Mesendoderm (in vitro differentiated cells): ENCODE results near the gene VIPR2.

Source experiments
- DNase-seq: peaks from one replicate; pipeline ENCODE4 v3.0.0; 2013
- H2AK5ac ChIP-seq: 2 replicates; pipeline ENCODE4 v1.6.1; 2013; ENCODE audit warnings: low read length, inconsistent platforms
- H2BK120ac ChIP-seq: 2 replicates; pipeline ENCODE4 v1.6.1; 2013; ENCODE audit warnings: low read depth, mild to moderate bottlenecking, low read length, moderate library complexity, mixed read lengths
- H2BK15ac ChIP-seq: replicated peaks from 2 replicates; pipeline ENCODE4 v1.6.1; 2013; ENCODE audit warnings: low read depth, mild to moderate bottlenecking, moderate library complexity
- H2BK5ac ChIP-seq: 2 replicates; pipeline ENCODE4 v1.6.1; 2013; ENCODE audit warnings: low read length, inconsistent platforms
- H3K18ac ChIP-seq: 2 replicates; pipeline ENCODE4 v1.6.1; 2013; ENCODE audit warnings: mild to moderate bottlenecking, low read length, mixed read lengths
- H3K23ac ChIP-seq: one replicate; pipeline ENCODE4 v1.6.1; 2013; ENCODE audit warnings: low read length
- H3K27ac ChIP-seq: 2 replicates; pipeline ENCODE4 v1.5.1; 2013; ENCODE audit warnings: low read depth, mild to moderate bottlenecking, inconsistent platforms, low read length, moderate library complexity
- H3K27me3 ChIP-seq: 2 replicates; pipeline ENCODE4 v1.6.1; 2013; ENCODE audit warnings: low read length, control low read depth, mild to moderate bottlenecking, inconsistent platforms; ENCODE audit not compliant: insufficient read depth, poor library complexity
- H3K36me3 ChIP-seq: 2 replicates; pipeline ENCODE4 v1.6.1; 2013; ENCODE audit warnings: low read length, inconsistent platforms; ENCODE audit not compliant: control insufficient read depth, insufficient read depth
- H3K4ac ChIP-seq: one replicate; pipeline ENCODE4 v1.6.1; 2013; ENCODE audit warnings: low read depth, mild to moderate bottlenecking, low read length, moderate library complexity
- H3K4me1 ChIP-seq: 2 replicates; pipeline ENCODE4 v1.6.1; 2013; ENCODE audit warnings: low read depth, low read length, inconsistent platforms; ENCODE audit not compliant: control insufficient read depth
- H3K4me2 ChIP-seq: 2 replicates; pipeline ENCODE4 v1.6.1; 2013; ENCODE audit warnings: low read length
- H3K4me3 ChIP-seq: 2 replicates; pipeline ENCODE4 v1.5.1; 2013; ENCODE audit warnings: mild to moderate bottlenecking, low read length
- H3K56ac ChIP-seq: one replicate; pipeline ENCODE4 v1.6.1; 2013; ENCODE audit warnings: low read length
- H3K79me1 ChIP-seq: 2 replicates; pipeline ENCODE4 v1.6.1; 2013; ENCODE audit warnings: low read length, inconsistent platforms
- H3K79me2 ChIP-seq: 2 replicates; pipeline ENCODE4 v1.6.1; 2013; ENCODE audit warnings: mild to moderate bottlenecking, low read length; ENCODE audit not compliant: control insufficient read depth, insufficient read depth
- H3K9ac ChIP-seq: 2 replicates; pipeline ENCODE4 v1.6.1; 2013; ENCODE audit warnings: low read length, inconsistent platforms
- H4K5ac ChIP-seq: one replicate; pipeline ENCODE4 v1.6.1; 2013; ENCODE audit warnings: low read length
- H4K8ac ChIP-seq: one replicate; pipeline ENCODE4 v1.6.1; 2013; ENCODE audit warnings: low read depth, mild to moderate bottlenecking, control low read depth, low read length, moderate library complexity
- WGBS: extraction: QIAGEN DNeasy Blood & Tissue Kit; methylation state at CpG from one replicate; pipeline ENCODE4 v1.1.7; 2013; ENCODE audit warnings: low lambda C conversion rate, missing lambda C conversion rate; ENCODE audit not compliant: insufficient coverage; ENCODE audit errors: extremely low coverage; 5-methylcytosine and 5-hydroxymethylcytosine counted together

VIPR2 gene

GRCh38 chr7:159063046-159063840 lies 81.4 kb downstream of the VIPR2 start:
- no peak overlapping the region for H2BK5ac ChIP-seq
- no peak overlapping the region for H3K27ac ChIP-seq
- H4K8ac ChIP-seq: no peak overlapping the region
- H4K5ac ChIP-seq: no peak overlapping the region
- H3K4ac ChIP-seq: no peak overlapping the region
- no peak overlapping the region for H3K4me3 ChIP-seq
- WGBS: no CpG with 5 or more reads among the region's 56 CpGs
- H2AK5ac ChIP-seq: no peak overlapping the region
- H2BK15ac ChIP-seq: no peak overlapping the region
- no peak overlapping the region for H2BK120ac ChIP-seq
- no peaks in the 10 kb centered on the region for H3K79me2 ChIP-seq
- H3K27me3 ChIP-seq: no peaks in the 10 kb centered on the region
- H3K4me2 ChIP-seq: no peak overlapping the region
- no peak overlapping the region for H3K56ac ChIP-seq
- no peak overlapping the region for H3K9ac ChIP-seq
- H3K4me1 ChIP-seq: no peaks in the 10 kb centered on the region
- H3K79me1 ChIP-seq: no peaks in the 10 kb centered on the region
- no peak overlapping the region for H3K23ac ChIP-seq
- H3K18ac ChIP-seq: no peak overlapping the region
- DNase-seq: no peak
- H3K36me3 ChIP-seq: no peaks in the 10 kb centered on the region

GRCh38 chr7:159062569-159062968 lies 82.1 kb downstream of the VIPR2 start:
- no peak overlapping the region for H3K4me3 ChIP-seq
- H2BK120ac ChIP-seq: no peak overlapping the region
- no peak overlapping the region for H2BK5ac ChIP-seq
- no peak overlapping the region for H3K23ac ChIP-seq
- H2BK15ac ChIP-seq: no peak overlapping the region
- no peak overlapping the region for H2AK5ac ChIP-seq
- no peak overlapping the region for H3K18ac ChIP-seq
- no peak overlapping the region for H4K5ac ChIP-seq
- H3K4me2 ChIP-seq: no peak overlapping the region
- no peaks in the 10 kb centered on the region for H3K4me1 ChIP-seq
- no peaks in the 10 kb centered on the region for H3K79me1 ChIP-seq
- DNase-seq: peak; percentile 14
- H3K4ac ChIP-seq: no peak overlapping the region
- no peaks in the 10 kb centered on the region for H3K27me3 ChIP-seq
- no peaks in the 10 kb centered on the region for H3K36me3 ChIP-seq
- H4K8ac ChIP-seq: no peak overlapping the region
- H3K27ac ChIP-seq: no peak overlapping the region
- H3K79me2 ChIP-seq: no peaks in the 10 kb centered on the region
- H3K56ac ChIP-seq: no peak overlapping the region
- WGBS: no CpG with 5 or more reads among the region's 8 CpGs
- H3K9ac ChIP-seq: no peak overlapping the region

- DNase-seq: peak; percentile 83
- H2BK15ac ChIP-seq: no peak overlapping the region
- no peak overlapping the region for H4K8ac ChIP-seq
- no CpG with 5 or more reads among the region's 44 CpGs for WGBS
- H4K5ac ChIP-seq: no peak overlapping the region
- no peak overlapping the region for H3K23ac ChIP-seq
- no peak overlapping the region for H2AK5ac ChIP-seq
- H3K9ac ChIP-seq: no peak overlapping the region
- H3K36me3 ChIP-seq: no peaks in the 10 kb centered on the region
- peak overlapping the region; percentile 15 for H3K18ac ChIP-seq
- H3K79me2 ChIP-seq: no peaks in the 10 kb centered on the region
- H3K27ac ChIP-seq: no peak overlapping the region
- peak overlapping the region; percentile 50 for H3K4ac ChIP-seq
- no peaks in the 10 kb centered on the region for H3K27me3 ChIP-seq
- no peak overlapping the region for H2BK5ac ChIP-seq
- H3K4me3 ChIP-seq: no peak overlapping the region
- H3K56ac ChIP-seq: peak overlapping the region; percentile 31
- H3K4me1 ChIP-seq: no peaks in the 10 kb centered on the region
- H3K79me1 ChIP-seq: no peaks in the 10 kb centered on the region
- peak overlapping the region; percentile 16 for H3K4me2 ChIP-seq
- H2BK120ac ChIP-seq: no peak overlapping the region
These were observed 82.9 kb downstream of the VIPR2 start for GRCh38 chr7:159061674-159062212.

- H3K4ac ChIP-seq: no peak overlapping the region
- H4K5ac ChIP-seq: no peak overlapping the region
- H3K27me3 ChIP-seq: no peaks in the 10 kb centered on the region
- H2BK5ac ChIP-seq: no peak overlapping the region
- H2BK120ac ChIP-seq: no peak overlapping the region
- no peak overlapping the region for H3K23ac ChIP-seq
- H3K27ac ChIP-seq: no peak overlapping the region
- H3K9ac ChIP-seq: no peak overlapping the region
- WGBS: no CpG with 5 or more reads among the region's 4 CpGs
- H3K36me3 ChIP-seq: no peaks in the 10 kb centered on the region
- no peak overlapping the region for H3K18ac ChIP-seq
- no peak overlapping the region for H2AK5ac ChIP-seq
- H3K79me1 ChIP-seq: no peaks in the 10 kb centered on the region
- no peaks in the 10 kb centered on the region for H3K4me1 ChIP-seq
- no peak overlapping the region for H3K4me2 ChIP-seq
- H4K8ac ChIP-seq: no peak overlapping the region
- H2BK15ac ChIP-seq: no peak overlapping the region
- H3K56ac ChIP-seq: no peak overlapping the region
- H3K79me2 ChIP-seq: no peaks in the 10 kb centered on the region
- DNase-seq: no peak
- H3K4me3 ChIP-seq: no peak overlapping the region
These were observed 83.5 kb downstream of the VIPR2 start for GRCh38 chr7:159061209-159061608.

DNA sequence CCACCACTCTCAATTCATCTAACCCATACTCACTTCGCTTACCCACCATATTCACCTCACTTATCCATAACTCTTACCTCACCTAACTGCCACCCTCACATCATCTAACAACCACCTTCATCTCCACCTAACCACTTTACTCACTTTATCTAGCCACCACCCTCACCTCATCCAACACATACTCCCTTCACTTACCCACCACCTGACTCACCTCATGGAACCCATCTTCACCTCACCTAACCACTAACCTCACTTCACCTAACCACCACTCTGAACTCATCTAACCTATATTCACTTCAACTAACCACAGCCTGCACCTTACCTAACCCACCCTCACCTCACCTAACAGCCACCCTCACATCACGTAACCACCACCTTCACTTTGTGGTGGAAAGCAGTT lies 84.2 kb downstream of the VIPR2 start:
- no peaks in the 10 kb centered on the region for H3K36me3 ChIP-seq
- no peak overlapping the region for H3K4me2 ChIP-seq
- no peak overlapping the region for H3K9ac ChIP-seq
- H3K4me1 ChIP-seq: no peaks in the 10 kb centered on the region
- no peak overlapping the region for H3K4me3 ChIP-seq
- no peak overlapping the region for H3K18ac ChIP-seq
- no peak overlapping the region for H3K4ac ChIP-seq
- H2BK15ac ChIP-seq: no peak overlapping the region
- no peak overlapping the region for H3K27ac ChIP-seq
- WGBS: 100% methylated on average over 2 of the region's 2 CpGs
- no peak overlapping the region for H2BK5ac ChIP-seq
- no peak overlapping the region for H4K5ac ChIP-seq
- no peak overlapping the region for H3K23ac ChIP-seq
- H4K8ac ChIP-seq: no peak overlapping the region
- no peaks in the 10 kb centered on the region for H3K79me2 ChIP-seq
- H2AK5ac ChIP-seq: no peak overlapping the region
- no peaks in the 10 kb centered on the region for H3K27me3 ChIP-seq
- H2BK120ac ChIP-seq: no peak overlapping the region
- no peaks in the 10 kb centered on the region for H3K79me1 ChIP-seq
- H3K56ac ChIP-seq: no peak overlapping the region
- DNase-seq: no peak
